CD4-positive, CD25-positive, alpha-beta regulatory T cell (primary cell): ENCODE measurements around the gene PC. TPM values are rescaled to one million over a fixed set of nuclear protein-coding genes. Genes with fewer than 3 reads are reported as not detected.

Experiments used
- ATAC-seq, 2 donors: fragments of 150-1000 bp; cut with Tn5 transposase; one replicate each; pipeline ENCODE4 v1.10.0; 2021; ENCODE audit warnings: low read depth in 2 of 2, moderate number of reproducible peaks in 2 of 2, moderate library complexity in 1 of 2
- DNase-seq, 3 donors: peaks; one replicate each; pipeline versions ENCODE4 v3.0.0 to v3.0.0-alpha.2; 2012 to 2022; ENCODE audit warnings: mixed read lengths in 1 of 3
- H3K27ac ChIP-seq: one replicate; pipeline ENCODE4 v1.7.0; 2013; ENCODE audit warnings: mild to moderate bottlenecking, low read length; ENCODE audit not compliant: insufficient read depth, poor library complexity, severe bottlenecking
- H3K27me3 ChIP-seq: one replicate; pipeline ENCODE4 v1.7.0; 2013; ENCODE audit warnings: low read length; ENCODE audit not compliant: control insufficient read depth, insufficient read depth
- H3K36me3 ChIP-seq: one replicate; pipeline ENCODE4 v1.7.0; 2013; ENCODE audit warnings: mild to moderate bottlenecking, low read length, moderate library complexity; ENCODE audit not compliant: control insufficient read depth, insufficient read depth
- H3K4me1 ChIP-seq: 2 replicates; pipeline ENCODE4 v1.7.0; 2013; ENCODE audit warnings: mild to moderate bottlenecking, low read length; ENCODE audit not compliant: insufficient read depth, control insufficient read depth, poor library complexity, severe bottlenecking
- H3K4me3 ChIP-seq: one replicate; pipeline ENCODE4 v1.7.0; 2013; ENCODE audit warnings: low read depth, mild to moderate bottlenecking, low read length, moderate library complexity
- H3K9me3 ChIP-seq, 2 experiments: 1 replicate in 1 of 2; 2 replicates in 1 of 2; pipeline ENCODE4 v1.7.0; 2013; ENCODE audit warnings: low read length in 2 of 2, mild to moderate bottlenecking in 1 of 2, moderate library complexity in 1 of 2; ENCODE audit not compliant: control insufficient read depth in 2 of 2
- H3K27ac Mint-ChIP-seq, 3 donors: one replicate each; pipeline ENCODE4 v1.8.0; 2020 to 2022; ENCODE audit warnings: mild to moderate bottlenecking in 3 of 3, mixed read lengths in 3 of 3, moderate library complexity in 2 of 3
- H3K27me3 Mint-ChIP-seq: one replicate; pipeline ENCODE4 v1.8.0; 2022; ENCODE audit warnings: mild to moderate bottlenecking, mixed read lengths
- H3K36me3 Mint-ChIP-seq: one replicate; pipeline ENCODE4 v1.8.0; 2020; ENCODE audit warnings: mixed read lengths
- H3K4me1 Mint-ChIP-seq, 4 donors: one replicate each; pipeline ENCODE4 v1.8.0; 2020 to 2022; ENCODE audit warnings: mixed read lengths in 4 of 4, mild to moderate bottlenecking in 1 of 4
- H3K4me3 Mint-ChIP-seq, 4 donors: one replicate each; pipeline ENCODE4 v1.8.0; 2020 to 2022; ENCODE audit warnings: mild to moderate bottlenecking in 4 of 4, mixed read lengths in 4 of 4, moderate library complexity in 3 of 4
- H3K9me3 Mint-ChIP-seq, 7 donors: one replicate each; pipeline ENCODE4 v1.8.0; 2020 to 2022; ENCODE audit warnings: mixed read lengths in 7 of 7, mild to moderate bottlenecking in 3 of 7, moderate library complexity in 2 of 7
- polyA plus RNA-seq, 4 donors: library from polyadenylated mRNA; unstranded; fragments of 300-500 nt; fragmentation: Illumina TruSeq; gene quantifications; one replicate each; pipeline ENCODE4 v1.2.3, GENCODE V29; 2021
- total RNA-seq: library from RNA; stranded (reverse); gene quantifications from one replicate; pipeline ENCODE4 v1.2.3, GENCODE V29; 2022

The PC gene
- total and polyA plus RNA-seq, 5 donors from 2014 or later: 2.0 to 7.4 (median 4.6) TPM

DNA sequence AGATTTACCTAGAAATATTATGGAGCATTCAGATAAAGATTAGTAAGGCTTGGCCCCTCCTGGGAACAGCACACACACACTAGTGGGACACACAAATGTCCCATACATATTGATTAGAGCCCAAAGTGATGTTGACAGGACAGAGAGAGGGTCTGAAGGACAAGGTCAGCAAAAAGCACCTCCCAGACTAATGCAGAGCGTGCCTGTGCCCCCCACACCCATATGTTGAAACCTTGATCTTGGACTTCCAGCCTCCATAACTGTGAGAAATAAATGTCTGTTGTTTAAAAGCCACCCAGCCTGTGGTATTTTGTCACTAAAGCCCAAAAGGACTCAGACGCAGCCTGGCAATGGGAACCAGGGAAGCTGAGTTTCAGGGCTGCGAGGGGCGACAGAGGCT, 73.7 kb downstream of the PC start:
- Histone ChIP-seq H3K4me3 (no peak overlapping the region), H3K27me3 (no peaks in the 10 kb centered on the region), H3K36me3 (no peaks in the 10 kb centered on the region), H3K4me1 (peaks cover 6% of the 10 kb centered on the region), H3K27ac (no peak overlapping the region), H3K9me3 (no peaks in the 10 kb centered on the region)
- ATAC-seq: no peak
- H3K27ac Mint-ChIP-seq: no peak overlapping the region
- no peak overlapping the region for H3K4me3 Mint-ChIP-seq
- H3K27me3 Mint-ChIP-seq: no peaks in the 10 kb centered on the region
- peaks cover 0 to 14% (median 6%) of the 10 kb centered on the region in 4 donors for H3K4me1 Mint-ChIP-seq
- no peaks in the 10 kb centered on the region for H3K9me3 Mint-ChIP-seq
- H3K36me3 Mint-ChIP-seq: no peaks in the 10 kb centered on the region
- no peak for DNase-seq

DNA sequence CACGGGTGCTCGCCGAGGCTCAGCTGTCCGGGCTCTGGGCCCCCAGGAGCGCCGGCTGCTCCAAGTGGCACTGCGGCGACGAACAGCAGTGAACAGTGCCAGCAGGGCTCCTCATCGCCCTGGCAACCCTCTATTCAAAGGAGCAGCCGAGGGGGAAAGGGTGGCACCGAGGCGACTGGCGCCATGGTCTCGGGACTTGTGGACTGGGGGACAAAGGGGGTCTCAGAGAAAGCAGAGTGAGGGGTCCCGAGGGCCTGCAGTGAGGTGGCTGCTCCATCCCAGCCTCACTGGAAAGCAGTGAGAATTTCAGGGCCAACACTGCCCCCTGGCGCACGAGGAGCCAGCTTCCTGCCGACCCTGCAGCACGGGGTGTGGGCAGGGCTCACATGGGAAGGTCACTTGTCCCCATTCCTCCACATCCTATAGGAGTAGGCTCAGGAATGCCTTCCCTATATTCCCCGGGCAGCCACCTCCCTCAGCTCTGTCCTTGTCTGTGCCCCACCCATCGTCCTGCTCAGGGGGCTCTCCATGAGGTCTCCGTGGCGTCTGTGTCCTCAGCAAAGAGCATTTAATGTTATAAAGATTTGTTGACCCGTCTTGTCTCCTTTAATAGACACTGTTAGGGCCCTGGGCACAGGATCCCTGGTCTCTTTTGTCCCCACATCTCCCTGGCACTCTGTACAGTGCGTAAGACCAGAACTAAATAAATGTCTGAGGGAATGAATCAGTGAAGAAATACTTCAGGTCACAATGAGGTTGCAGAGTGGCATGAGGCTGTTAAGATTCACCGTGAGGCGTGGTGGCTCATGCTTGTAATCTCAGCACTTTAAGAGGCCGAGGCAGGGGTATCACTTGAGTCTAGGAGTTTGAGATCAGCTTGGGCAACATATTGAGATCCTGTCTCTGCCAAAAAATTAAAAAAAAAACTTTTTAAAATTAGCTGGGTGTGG, 74.9 kb downstream of the PC start:
- Mint-ChIP-seq H3K36me3 (no peaks in the 10 kb centered on the region), H3K27me3 (no peaks in the 10 kb centered on the region), H3K4me1 (peaks cover 0 to 14% (median 6%) of the 10 kb centered on the region in 4 donors), H3K4me3 (no peak overlapping the region), H3K27ac (peak overlapping the region in 1 of 3 donors; percentile 72), H3K9me3 (no peaks in the 10 kb centered on the region)
- ATAC-seq: peak in 1 of 2 donors; percentile 39
- H3K27me3 ChIP-seq: no peaks in the 10 kb centered on the region
- no peaks in the 10 kb centered on the region for H3K9me3 ChIP-seq
- H3K4me3 ChIP-seq: no peak overlapping the region
- no peaks in the 10 kb centered on the region for H3K36me3 ChIP-seq
- H3K4me1 ChIP-seq: peaks cover 6% of the 10 kb centered on the region
- no peak overlapping the region for H3K27ac ChIP-seq
- DNase-seq: peak; percentile 23 to 55 (median 34)

DNA sequence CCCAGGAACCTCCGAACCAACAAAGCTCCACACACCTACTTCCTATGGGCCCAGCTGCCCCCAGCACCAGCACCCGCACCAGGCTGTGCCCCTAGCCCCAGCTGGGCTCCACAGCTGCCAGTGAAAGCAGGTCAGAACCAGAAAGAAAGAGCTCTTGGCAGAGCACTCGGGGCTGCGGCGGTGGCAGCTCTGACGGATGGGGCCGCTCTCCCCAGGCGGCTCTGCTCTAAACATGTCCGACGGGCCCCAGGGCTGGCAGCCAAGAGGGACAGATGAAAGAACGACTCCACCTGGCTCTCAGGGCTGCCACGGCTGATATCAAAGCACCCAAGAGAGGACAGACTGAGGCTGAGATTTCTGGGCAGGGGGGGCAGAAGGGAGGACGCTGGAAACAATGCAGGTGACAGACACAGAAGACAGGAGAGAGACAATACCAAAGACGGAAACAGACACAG, 75.6 kb downstream of the PC start:
- H3K4me3 Mint-ChIP-seq: no peak overlapping the region
- no peak overlapping the region for H3K27ac ChIP-seq
- ATAC-seq (no peak), DNase-seq (no peak)
- H3K36me3 Mint-ChIP-seq: no peaks in the 10 kb centered on the region
- no peak overlapping the region for H3K4me3 ChIP-seq
- H3K27me3 Mint-ChIP-seq: no peaks in the 10 kb centered on the region
- no peaks in the 10 kb centered on the region for H3K36me3 ChIP-seq
- peaks cover 6% of the 10 kb centered on the region for H3K4me1 ChIP-seq
- H3K4me1 Mint-ChIP-seq: peaks cover 0 to 14% (median 6%) of the 10 kb centered on the region in 4 donors
- no peaks in the 10 kb centered on the region for H3K27me3 ChIP-seq
- H3K9me3 ChIP-seq: no peaks in the 10 kb centered on the region
- no peaks in the 10 kb centered on the region for H3K9me3 Mint-ChIP-seq
- no peak overlapping the region for H3K27ac Mint-ChIP-seq

DNA sequence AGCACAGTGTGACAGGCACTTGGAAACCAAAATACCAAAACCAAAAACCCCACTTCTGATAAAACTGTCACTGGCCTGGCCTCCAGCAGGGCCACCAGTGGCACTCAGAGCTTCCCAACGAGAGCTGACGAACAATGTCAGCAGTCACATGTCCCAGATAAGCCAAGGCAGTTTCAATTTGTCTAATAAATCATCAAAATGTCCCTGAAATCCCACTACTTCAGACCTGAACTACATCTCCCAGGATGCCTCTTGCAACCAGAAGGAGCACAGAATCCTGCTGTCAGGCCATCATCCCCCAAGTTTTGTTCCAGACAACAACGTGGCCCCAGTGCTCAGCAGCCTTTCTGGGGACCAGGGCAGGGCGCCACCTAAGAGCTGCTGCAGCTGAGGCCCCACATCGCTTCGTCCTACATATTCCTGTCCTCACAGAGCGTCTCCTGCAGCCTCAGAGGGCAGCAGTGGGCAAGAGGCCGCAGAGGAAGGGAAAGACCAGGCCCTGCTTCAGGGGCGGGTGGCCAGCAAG, 76.2 kb downstream of the PC start:
- no peaks in the 10 kb centered on the region for H3K36me3 Mint-ChIP-seq
- no peaks in the 10 kb centered on the region for H3K9me3 Mint-ChIP-seq
- H3K4me3 Mint-ChIP-seq: peak overlapping the region in 1 of 4 donors; percentile 17
- Histone ChIP-seq H3K4me1 (peaks cover 6% of the 10 kb centered on the region), H3K27me3 (no peaks in the 10 kb centered on the region), H3K4me3 (no peak overlapping the region), H3K36me3 (no peaks in the 10 kb centered on the region), H3K27ac (no peak overlapping the region), H3K9me3 (no peaks in the 10 kb centered on the region)
- no peak overlapping the region for H3K27ac Mint-ChIP-seq
- peaks cover 0 to 14% (median 6%) of the 10 kb centered on the region in 4 donors for H3K4me1 Mint-ChIP-seq
- DNase-seq (no peak), ATAC-seq (no peak)
- no peaks in the 10 kb centered on the region for H3K27me3 Mint-ChIP-seq

DNA sequence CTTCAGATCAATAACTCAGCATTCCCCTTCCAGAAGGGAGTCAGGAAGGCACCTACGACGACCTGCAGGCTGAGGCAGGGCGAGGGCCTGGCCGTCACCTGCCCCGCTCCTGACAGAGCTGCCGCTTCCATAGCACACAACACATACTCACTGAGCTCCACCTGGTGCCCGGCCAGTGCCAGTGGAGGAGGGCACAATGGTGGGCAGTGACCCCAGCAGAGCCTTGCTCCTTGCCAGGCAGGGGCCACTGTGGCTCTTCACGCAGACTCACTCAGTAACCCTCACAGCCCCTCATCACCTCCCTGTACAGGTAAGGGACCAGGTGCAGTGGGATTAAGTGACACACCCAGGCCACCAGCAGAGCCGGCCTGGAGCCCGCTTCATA, 76.7 kb downstream of the PC start:
- H3K27me3 Mint-ChIP-seq: no peaks in the 10 kb centered on the region
- no peaks in the 10 kb centered on the region for H3K36me3 Mint-ChIP-seq
- peak overlapping the region in 2 of 3 donors; percentile 32 to 55 for H3K27ac Mint-ChIP-seq

DNA sequence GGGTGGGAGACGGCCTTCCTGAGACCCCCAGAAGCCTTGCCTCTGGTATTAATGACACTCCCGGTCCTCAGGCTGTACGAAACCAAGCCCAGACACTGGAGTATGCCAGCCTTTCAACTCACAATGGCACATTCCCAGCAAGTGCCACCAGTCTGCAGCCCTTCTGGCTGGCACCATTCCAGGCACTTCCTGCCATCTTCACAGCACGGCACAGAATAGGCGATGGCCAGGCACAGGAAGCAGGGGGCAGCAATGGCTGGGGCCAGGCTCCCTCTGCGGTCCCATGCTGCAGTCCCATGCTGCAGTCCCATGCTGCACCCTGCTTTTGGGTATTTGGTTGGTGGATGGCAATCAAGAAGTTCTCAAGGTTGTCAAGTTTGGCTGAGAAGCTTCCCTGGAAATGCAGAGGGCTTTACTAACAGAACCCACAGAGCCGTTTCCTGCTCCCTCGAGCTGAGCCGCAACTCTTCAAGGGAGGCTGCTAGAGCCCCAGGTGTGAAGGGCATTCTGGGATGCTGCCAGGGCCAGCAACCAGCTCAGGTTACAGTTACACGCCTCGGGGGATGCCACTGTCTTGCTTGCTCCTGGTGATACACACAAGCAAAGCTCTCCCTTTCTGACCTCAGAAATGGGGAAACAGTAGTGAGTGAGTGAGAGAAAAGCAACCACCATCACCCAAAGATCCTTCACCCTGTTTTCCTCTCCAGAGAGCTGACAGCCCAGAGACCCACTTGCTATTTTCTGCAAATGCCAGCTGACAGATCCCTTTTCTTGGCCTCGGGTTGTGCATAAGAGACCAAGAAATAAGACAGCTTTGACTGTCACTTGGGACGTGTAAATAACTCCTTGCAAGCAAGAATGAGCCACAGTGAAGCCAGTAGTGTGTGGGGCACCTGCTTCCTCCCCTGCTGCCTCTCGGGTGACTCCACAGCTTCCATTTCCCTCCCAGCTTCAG, 77.4 kb downstream of the PC start:
- H3K36me3 Mint-ChIP-seq: no peaks in the 10 kb centered on the region
- no peaks in the 10 kb centered on the region for H3K9me3 Mint-ChIP-seq
- no peaks in the 10 kb centered on the region for H3K9me3 ChIP-seq
- H3K4me1 Mint-ChIP-seq: peaks cover 0 to 14% (median 5%) of the 10 kb centered on the region in 4 donors
- H3K27me3 Mint-ChIP-seq: no peaks in the 10 kb centered on the region
- no peak overlapping the region for H3K4me3 ChIP-seq
- H3K4me3 Mint-ChIP-seq: no peak overlapping the region
- no peak overlapping the region for H3K27ac ChIP-seq
- no peaks in the 10 kb centered on the region for H3K36me3 ChIP-seq
- peak overlapping the region in 2 of 3 donors; percentile 32 to 55 for H3K27ac Mint-ChIP-seq
- no peaks in the 10 kb centered on the region for H3K27me3 ChIP-seq
- DNase-seq (peak in 1 of 3 donors; percentile 21), ATAC-seq (no peak)
- peaks cover 6% of the 10 kb centered on the region for H3K4me1 ChIP-seq

More for the DNA sequence above, 76.7 kb downstream of the PC start:
- DNase-seq: no peak
- H3K4me3 ChIP-seq: no peak overlapping the region
- H3K27ac ChIP-seq: no peak overlapping the region
- ATAC-seq: no peak
- H3K9me3 Mint-ChIP-seq: no peaks in the 10 kb centered on the region
- no peaks in the 10 kb centered on the region for H3K36me3 ChIP-seq
- peaks cover 0 to 14% (median 6%) of the 10 kb centered on the region in 4 donors for H3K4me1 Mint-ChIP-seq
- H3K27me3 ChIP-seq: no peaks in the 10 kb centered on the region
- H3K4me1 ChIP-seq: peaks cover 6% of the 10 kb centered on the region
- no peaks in the 10 kb centered on the region for H3K9me3 ChIP-seq
- no peak overlapping the region for H3K4me3 Mint-ChIP-seq

- Histone ChIP-seq H3K9me3 (no peaks in the 10 kb centered on the region), H3K27ac (no peak overlapping the region), H3K27me3 (no peaks in the 10 kb centered on the region), H3K4me1 (peaks cover 6% of the 10 kb centered on the region), H3K36me3 (no peaks in the 10 kb centered on the region), H3K4me3 (no peak overlapping the region)
- Mint-ChIP-seq H3K36me3 (no peaks in the 10 kb centered on the region), H3K4me3 (no peak overlapping the region), H3K9me3 (no peaks in the 10 kb centered on the region), H3K27me3 (no peaks in the 10 kb centered on the region), H3K27ac (no peak overlapping the region), H3K4me1 (peaks cover 0 to 14% (median 5%) of the 10 kb centered on the region in 4 donors)
- no peak for DNase-seq
- ATAC-seq: no peak
These were observed 78.2 kb downstream of the PC start for GRCh38 chr11:66879999-66880398.
